ENCODE data around the gene DKK1. TPM values are rescaled to one million over a fixed set of nuclear protein-coding genes. Genes with fewer than 3 reads are reported as not detected.

The DKK1 gene
- polyA plus RNA-seq, 2 of the 4 experiments (the other 2 are of a cell fraction): 117 to 375 TPM

DNA sequence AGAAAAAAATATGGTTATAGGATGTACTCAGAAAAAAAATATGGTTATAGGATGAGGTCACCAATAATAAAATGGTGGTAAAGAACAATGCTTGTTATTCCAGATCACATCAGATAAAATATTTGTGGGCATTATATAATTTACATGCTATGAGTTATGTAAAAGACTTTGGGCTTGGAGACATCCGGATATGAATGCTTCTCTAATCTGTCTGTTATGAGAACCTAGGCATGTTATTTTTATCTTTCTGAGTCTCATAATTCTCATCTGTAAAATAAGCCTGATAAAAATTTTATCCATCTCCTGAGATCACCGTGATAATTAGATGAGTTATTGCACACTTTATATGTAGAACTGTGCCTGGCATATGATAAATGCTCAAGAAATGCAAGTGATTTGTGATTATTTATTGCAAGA is 37.8 kb downstream of the DKK1 start:
- no peaks in the 10 kb centered on the region for H3K9me3 ChIP-seq
- no peak overlapping the region for H3K27ac ChIP-seq
- H3K4me2 ChIP-seq: no peak overlapping the region
- 86% methylated on average over 2 of the region's 2 CpGs for WGBS (ENCODE audit: missing lambda C conversion rate)
- ChIA-PET CTCF (interaction anchor here (1.8 kb wide), 1 partner anchor 38 kb away, joined by 5 read pairs; the partner anchor contains the start of gene DKK1), POLR2A (no interaction called here)
- FAIRE-seq (no peak), ATAC-seq (no peak), DNase-seq (ENCODE audit: low read depth in 1 of 2, low spot score in 1 of 2) (no peak)
- no peak overlapping the region for H3K4me3 ChIP-seq
- H3K4me1 ChIP-seq: peaks cover 12% of the 10 kb centered on the region; the same call in 1 of the 3 replicates
- no peak for TF ChIP-seq EHMT2 (IDR thresholded peaks at IDR 0.05; ENCODE audit: low read depth)
- no peak for TF ChIP-seq RNF2 (IDR thresholded peaks at IDR 0.05; ENCODE audit: borderline replicate concordance, low read depth)
- no peak for TF ChIP-seq GATA3 (IDR thresholded peaks at IDR 0.05; ENCODE audit: borderline replicate concordance)
- no peak for TF ChIP-seq MAFK (IDR thresholded peaks at IDR 0.05; ENCODE audit: partially characterized antibody)

DNA sequence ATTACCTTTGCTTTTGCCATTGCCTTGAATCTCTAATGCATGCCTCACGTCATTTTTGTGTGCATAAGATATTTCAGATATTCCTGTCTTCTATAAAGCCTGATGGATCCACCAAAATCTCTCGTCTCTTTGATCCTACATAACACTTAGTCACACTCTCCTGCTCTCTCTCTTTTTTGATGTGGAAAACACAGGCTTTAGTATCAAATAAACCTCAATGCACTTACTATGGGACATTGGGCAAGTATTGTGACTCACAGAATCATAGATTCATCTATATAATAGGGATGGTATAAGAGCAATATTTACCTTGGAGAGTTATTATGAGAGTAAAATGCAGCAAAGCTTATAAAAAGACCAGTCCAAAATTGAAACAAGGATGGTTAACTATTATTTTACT is 39.1 kb downstream of the DKK1 start:
- Histone ChIP-seq H3K4me1 (peaks cover 12% of the 10 kb centered on the region; the same call in 1 of the 3 replicates), H3K4me3 (no peak overlapping the region), H3K9me3 (no peaks in the 10 kb centered on the region), H3K27ac (no peak overlapping the region), H3K4me2 (no peak overlapping the region)
- no peak for ATAC-seq
- WGBS (ENCODE audit: missing lambda C conversion rate): 88% methylated on average over 2 of the region's 2 CpGs
- DNase-seq (ENCODE audit: low read depth in 1 of 2, low spot score in 1 of 2): no peak
- ChIA-PET CTCF (interaction anchor here (1.8 kb wide), 1 partner anchor 39 kb away, joined by 5 read pairs; the partner anchor contains the start of gene DKK1), POLR2A (no interaction called here)
- no peak for FAIRE-seq
- no peak for TF ChIP-seq SMC3 (IDR thresholded peaks at IDR 0.05)
- TF ChIP-seq HDAC2 (IDR thresholded peaks at IDR 0.05): no peak
- TF ChIP-seq FOXS1 (CRISPR knock-in tag; IDR thresholded peaks at IDR 0.05): no peak
- TF ChIP-seq, protein P1, sequence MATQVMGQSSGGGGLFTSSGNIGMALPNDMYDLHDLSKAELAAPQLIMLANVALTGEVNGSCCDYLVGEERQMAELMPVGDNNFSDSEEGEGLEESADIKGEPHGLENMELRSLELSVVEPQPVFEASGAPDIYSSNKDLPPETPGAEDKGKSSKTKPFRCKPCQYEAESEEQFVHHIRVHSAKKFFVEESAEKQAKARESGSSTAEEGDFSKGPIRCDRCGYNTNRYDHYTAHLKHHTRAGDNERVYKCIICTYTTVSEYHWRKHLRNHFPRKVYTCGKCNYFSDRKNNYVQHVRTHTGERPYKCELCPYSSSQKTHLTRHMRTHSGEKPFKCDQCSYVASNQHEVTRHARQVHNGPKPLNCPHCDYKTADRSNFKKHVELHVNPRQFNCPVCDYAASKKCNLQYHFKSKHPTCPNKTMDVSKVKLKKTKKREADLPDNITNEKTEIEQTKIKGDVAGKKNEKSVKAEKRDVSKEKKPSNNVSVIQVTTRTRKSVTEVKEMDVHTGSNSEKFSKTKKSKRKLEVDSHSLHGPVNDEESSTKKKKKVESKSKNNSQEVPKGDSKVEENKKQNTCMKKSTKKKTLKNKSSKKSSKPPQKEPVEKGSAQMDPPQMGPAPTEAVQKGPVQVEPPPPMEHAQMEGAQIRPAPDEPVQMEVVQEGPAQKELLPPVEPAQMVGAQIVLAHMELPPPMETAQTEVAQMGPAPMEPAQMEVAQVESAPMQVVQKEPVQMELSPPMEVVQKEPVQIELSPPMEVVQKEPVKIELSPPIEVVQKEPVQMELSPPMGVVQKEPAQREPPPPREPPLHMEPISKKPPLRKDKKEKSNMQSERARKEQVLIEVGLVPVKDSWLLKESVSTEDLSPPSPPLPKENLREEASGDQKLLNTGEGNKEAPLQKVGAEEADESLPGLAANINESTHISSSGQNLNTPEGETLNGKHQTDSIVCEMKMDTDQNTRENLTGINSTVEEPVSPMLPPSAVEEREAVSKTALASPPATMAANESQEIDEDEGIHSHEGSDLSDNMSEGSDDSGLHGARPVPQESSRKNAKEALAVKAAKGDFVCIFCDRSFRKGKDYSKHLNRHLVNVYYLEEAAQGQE (IDR thresholded peaks at IDR 0.05): no peak
- no peak for TF ChIP-seq PHF8 (IDR thresholded peaks at IDR 0.05; ENCODE audit: borderline replicate concordance, low read depth)
- TF ChIP-seq BHLHE40 (IDR thresholded peaks at IDR 0.05; ENCODE audit: low read depth, low read length): no peak
- TF ChIP-seq FOSL2 (IDR thresholded peaks at IDR 0.05): no peak
- no peak for TF ChIP-seq FOSL2 (CRISPR knock-in tag; IDR thresholded peaks at IDR 0.05)
- no peak for TF ChIP-seq SREBF2 (IDR thresholded peaks at IDR 0.05)
- TF ChIP-seq MAFK (IDR thresholded peaks at IDR 0.05; ENCODE audit: partially characterized antibody): no peak
- no peak for TF ChIP-seq ZC3H11A (IDR thresholded peaks at IDR 0.05)
- TF ChIP-seq KDM5A (IDR thresholded peaks at IDR 0.05): no peak
- TF ChIP-seq GATA3 (IDR thresholded peaks at IDR 0.05; ENCODE audit: borderline replicate concordance): no peak
- TF ChIP-seq, protein P2, sequence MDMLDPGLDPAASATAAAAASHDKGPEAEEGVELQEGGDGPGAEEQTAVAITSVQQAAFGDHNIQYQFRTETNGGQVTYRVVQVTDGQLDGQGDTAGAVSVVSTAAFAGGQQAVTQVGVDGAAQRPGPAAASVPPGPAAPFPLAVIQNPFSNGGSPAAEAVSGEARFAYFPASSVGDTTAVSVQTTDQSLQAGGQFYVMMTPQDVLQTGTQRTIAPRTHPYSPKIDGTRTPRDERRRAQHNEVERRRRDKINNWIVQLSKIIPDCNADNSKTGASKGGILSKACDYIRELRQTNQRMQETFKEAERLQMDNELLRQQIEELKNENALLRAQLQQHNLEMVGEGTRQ (IDR thresholded peaks at IDR 0.05): no peak
- TF ChIP-seq, protein P3, sequence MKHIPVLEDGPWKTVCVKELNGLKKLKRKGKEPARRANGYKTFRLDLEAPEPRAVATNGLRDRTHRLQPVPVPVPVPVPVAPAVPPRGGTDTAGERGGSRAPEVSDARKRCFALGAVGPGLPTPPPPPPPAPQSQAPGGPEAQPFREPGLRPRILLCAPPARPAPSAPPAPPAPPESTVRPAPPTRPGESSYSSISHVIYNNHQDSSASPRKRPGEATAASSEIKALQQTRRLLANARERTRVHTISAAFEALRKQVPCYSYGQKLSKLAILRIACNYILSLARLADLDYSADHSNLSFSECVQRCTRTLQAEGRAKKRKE (CRISPR knock-in tag; IDR thresholded peaks at IDR 0.05; ENCODE audit: low read depth): no peak
- TF ChIP-seq, protein P4, sequence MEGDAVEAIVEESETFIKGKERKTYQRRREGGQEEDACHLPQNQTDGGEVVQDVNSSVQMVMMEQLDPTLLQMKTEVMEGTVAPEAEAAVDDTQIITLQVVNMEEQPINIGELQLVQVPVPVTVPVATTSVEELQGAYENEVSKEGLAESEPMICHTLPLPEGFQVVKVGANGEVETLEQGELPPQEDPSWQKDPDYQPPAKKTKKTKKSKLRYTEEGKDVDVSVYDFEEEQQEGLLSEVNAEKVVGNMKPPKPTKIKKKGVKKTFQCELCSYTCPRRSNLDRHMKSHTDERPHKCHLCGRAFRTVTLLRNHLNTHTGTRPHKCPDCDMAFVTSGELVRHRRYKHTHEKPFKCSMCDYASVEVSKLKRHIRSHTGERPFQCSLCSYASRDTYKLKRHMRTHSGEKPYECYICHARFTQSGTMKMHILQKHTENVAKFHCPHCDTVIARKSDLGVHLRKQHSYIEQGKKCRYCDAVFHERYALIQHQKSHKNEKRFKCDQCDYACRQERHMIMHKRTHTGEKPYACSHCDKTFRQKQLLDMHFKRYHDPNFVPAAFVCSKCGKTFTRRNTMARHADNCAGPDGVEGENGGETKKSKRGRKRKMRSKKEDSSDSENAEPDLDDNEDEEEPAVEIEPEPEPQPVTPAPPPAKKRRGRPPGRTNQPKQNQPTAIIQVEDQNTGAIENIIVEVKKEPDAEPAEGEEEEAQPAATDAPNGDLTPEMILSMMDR (IDR thresholded peaks at IDR 0.05): no peak

Measured in A549 (cell line).